Activated T-helper 1 cell treated with Interleukin-2 at 50 U/mL for 16 hours (primary cell): ENCODE data around the gene DBX1.
A peak's percentile ranks its signal among the peaks of the same experiment; 100 is the strongest.
"Not testable (repeated sequence)": the region's sequence is repeated elsewhere in the genome, so short reads cannot be mapped to it uniquely, and the experiment has no call there.

ENCODE experiments used
- DNase-seq: peaks from one replicate; pipeline ENCODE4 v3.0.0-alpha.2; 2020; ENCODE audit warnings: low read depth

DBX1 gene

DNA sequence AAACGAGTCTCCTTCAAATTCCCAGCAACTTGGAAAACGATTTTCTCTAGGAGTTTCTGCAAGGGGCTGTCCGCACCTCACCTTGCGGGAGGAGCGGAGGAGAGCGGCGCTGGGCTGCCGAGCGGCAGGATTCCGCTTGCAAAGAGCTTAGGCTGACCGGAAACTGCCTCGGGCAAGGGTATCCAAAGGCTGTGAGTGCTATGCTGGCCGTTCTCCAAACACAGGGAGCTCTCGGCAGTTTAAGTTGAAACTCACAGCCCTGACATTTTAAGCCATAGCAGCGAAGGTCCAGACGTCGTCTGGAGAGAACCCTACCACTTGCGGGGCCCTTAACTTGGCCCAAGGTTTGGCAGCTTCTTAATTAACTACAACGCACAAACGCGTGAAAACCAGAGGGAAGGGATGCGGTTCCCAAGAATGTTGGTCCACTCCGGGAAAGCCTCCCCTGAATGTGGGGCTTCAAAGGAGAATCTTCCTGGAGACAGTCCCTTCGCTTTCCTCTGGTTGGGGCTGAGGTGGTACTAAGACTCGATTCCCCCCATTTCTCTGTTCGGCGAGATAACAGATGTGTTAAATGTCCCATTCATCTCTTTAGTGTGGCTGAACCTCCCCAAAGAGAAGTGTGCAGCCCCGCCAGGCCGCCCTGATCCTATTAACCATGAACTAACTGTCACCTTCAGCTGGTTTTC is 1.1 kb upstream of the DBX1 start:
- DNase-seq: no peak

DNA sequence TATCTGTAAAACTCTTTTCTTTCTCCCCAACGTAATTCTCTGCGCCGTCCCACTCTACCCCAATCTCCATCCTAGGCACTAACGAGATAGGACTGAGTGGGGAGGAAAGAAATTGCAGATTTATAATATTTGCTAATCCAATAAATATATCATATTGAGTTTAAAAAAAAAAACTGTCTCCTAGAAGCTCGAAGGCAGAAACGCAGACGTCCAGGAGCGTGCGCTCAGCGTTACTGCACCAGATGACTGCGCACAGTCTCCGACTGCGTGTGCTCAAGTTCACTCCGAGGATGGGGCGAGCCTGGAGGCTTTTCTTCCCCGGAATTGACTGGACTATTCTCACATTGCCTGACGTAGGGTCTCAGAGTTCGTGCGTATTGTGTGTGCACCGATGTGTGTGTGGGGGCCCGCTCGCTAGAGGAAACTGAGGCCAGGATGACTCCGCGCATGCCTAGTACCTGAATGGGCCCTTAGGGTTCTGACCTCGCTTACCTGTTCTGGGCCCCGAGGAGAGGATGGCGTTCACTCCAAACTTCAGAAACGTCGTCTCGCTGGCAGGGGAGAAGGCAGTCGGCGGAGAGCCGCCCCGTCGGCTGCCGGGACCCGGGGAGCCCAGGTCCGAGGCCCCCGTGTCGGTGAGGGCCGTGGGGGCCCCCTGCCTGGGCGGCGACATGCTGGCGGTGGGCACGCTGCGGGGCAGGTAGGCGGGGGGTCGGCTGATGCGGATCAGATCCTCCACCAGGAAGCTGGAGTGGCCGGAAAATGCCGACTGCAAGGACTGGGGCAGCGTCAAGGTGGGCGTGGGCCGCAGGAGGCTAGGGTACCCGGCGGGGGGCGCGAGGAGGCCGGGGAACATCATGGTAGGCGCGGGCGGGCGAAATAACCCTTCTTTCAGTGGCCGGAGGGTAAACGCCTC is 551 bp downstream of the DBX1 start:
- no peak for DNase-seq

DNA sequence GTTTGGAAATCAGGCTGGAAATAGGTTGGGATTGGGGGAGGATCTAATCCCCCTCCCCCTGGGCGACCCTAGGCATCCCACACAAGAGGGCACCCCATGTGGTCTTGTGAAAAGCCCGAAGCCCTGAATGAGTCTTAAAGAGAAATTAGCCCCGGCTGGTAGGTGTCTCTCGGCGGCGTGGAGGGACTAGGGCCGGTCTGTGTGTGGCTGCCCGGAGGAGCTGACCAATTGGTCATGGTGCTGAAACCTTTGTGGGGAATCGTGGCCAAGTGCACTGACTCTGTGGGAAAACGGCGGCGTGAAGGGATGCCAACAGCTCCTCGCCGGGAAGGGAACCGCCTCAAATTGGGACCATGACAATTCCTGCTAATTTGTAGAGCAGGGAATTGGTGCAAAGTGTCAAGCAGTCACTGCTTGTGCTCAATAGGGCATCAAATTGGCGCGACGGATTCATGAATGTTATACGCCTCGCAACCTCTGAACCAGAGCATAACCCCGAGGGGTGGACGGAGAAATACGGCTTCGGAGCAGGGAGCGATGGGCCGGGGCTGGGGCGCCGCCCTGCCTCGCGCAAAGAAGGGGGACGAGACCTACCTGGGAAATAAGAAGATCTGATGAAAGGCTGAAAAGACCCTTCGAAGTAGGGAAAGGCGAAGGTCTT is 1.5 kb downstream of the DBX1 start:
- no peak for DNase-seq

DNA sequence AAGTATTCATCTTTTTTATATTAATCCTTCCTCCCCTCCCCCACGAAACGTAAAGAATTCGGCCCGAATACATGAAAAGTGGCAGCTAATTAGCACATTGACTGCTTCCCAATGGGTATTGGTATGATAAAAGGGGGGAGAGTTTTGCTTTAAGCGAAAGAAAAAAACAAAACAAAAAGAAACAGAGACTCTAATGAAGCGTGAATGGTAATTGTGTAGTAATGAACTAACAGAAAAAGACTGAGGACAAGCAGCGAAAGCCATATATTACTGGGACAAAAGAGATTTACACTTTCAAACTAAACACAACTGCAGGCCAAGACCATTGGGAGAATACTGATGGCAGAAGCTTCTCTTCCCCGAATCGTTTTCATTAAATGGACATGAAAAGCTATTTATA is 2.5 kb downstream of the DBX1 start:
- DNase-seq: no peak

DNA sequence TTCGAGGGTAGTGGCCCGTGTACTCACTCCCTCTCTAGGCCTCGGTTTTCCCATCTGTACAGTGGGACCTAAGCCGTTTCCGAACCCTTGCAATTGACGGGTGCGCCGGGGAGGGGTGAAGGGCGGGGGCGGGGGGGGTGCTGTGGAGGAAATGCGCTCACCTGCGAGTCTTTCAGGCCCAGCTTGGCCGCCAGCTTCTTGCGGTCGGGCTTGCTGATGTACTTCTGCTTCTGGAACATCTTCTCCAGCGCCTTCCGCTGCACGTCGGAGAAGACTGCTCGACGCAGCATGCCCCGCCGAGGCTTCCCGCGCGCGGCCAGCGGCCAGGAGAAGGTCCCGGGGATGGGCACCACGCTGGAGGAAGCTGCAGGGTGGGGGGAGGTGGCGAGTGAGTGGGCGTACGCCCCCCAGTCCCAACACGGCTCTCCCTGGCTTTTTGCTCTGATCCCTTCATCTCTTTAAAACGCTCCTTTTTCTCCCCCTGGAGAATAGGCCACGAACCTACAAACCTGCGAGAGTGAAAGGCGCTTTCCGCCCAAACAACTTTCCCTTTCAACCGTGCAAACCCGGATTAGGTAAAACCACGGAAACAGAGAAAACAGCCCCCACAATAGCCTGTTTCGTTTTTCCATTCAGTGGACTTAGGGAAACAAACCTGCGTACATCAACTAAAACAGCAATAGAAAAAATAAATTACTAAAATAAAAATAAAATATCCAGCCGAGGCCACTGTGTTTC is 3.2 kb downstream of the DBX1 start:
- peak; percentile 23 for DNase-seq

DNA sequence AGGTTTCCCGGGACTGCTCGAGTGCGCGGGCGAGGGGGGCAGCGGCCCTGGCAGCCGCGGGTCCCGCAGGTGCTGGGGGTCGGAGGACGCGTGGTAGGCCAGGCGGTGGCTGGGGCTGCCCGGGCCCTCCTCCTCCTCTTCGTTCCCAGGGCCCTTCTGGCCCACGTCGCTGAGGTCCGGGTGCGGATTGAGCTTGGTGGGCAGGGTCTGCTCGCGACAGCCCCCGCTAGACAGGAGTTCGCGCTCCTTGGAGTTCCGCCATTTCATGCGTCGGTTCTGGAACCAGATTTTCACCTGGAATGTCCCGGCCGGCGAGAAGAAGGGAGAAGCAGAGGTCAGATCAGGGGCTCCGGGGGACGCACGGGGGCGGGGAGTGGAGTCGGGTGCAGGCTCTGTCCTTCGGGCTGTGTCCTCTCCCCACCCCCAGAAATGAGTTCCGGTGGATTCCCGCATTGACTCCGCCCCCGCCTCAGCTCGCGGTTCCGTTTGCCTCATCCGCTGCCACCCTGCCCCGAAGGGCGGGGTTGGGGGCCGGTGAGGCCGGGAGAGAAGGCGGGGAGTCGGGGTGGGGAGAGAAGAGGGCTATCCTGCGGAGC is 3.9 kb downstream of the DBX1 start:
- DNase-seq: peak; percentile 51

DNA sequence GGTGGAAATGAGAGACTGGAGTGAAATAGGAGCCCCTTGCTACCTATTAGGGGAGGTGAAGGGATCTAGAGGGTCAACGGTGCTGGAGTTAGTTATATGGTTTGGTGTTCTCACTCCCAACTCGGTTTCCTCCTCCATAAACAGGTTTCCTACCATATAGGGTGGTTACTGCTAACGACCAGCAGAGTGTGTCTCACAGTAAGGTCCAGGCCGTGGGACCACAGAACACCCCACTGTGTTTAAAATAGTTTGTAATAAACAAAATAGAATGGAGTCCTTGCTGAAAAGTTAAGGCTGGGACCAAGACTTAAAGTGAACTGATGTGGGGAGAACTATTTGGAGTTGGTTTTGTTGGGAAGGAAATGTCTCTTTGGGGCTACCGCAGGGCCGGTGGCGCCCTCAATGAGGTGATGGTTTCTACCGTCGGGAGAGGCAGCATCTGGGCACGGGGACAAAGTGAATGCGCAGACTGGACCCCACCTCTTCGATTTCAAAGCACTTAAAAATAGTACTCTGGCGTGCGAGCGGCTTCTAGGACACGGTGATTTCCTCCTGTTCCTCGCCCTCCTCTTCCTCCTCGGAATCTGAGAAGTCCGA is 4.5 kb downstream of the DBX1 start:
- DNase-seq: no peak

DNA sequence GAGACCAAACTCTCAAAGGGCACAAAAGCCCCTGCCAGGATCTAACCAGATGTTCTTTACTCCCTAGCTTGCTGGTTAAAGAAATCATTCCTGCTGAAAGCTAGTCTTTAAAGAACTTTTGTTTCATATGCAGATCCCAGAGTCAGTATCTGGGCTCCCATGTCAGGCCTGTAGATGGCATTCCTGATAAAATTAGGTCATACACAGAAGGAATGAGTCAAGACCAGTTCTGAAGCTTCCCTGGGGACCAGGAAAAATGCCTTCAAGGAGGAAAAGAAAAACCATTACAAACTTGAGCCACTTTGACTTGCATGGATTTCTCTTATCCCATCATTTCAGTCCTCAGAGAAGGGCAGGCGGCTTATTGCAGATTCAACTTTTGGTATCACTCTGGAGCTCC is 5.9 kb downstream of the DBX1 start:
- no peak for DNase-seq

DNA sequence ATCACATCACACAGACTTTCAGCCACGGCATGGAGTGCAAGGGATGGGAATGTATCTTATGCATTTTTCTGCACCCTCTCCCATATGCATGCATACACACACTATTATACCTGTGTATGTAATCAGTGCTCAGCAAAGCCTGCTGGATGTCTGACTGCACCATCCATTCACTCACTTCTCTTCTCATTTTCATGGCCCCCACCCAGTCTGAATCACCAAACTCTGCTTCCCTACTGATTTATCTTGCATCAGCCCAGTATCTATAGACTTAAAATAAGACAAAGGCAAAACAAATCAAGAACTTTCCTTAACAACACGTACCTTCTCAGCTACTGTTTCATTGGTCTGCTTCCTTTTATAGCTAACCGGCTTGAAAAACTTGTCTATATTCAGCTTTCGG is 21.6 kb downstream of the DBX1 start:
- no peak for DNase-seq

DNA sequence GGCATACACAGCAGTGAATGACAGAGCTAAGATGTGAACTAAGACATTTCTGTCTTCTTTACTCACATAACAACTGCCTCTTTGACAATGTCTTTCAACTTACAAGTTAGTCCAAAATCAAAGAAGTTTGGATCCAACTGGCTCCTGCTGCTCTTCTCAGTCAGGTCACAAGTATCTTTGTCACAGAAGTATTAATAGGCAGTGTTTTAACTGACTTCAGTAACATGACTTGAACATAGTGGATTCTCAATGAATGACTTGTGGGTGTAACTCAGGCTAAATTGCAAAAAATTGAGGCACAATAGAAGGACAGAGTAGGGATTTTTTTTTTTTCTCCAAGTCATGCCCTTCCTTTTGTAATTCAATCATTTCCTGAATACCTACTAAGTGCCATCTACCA is 22.6 kb downstream of the DBX1 start:
- DNase-seq: no peak

DNA sequence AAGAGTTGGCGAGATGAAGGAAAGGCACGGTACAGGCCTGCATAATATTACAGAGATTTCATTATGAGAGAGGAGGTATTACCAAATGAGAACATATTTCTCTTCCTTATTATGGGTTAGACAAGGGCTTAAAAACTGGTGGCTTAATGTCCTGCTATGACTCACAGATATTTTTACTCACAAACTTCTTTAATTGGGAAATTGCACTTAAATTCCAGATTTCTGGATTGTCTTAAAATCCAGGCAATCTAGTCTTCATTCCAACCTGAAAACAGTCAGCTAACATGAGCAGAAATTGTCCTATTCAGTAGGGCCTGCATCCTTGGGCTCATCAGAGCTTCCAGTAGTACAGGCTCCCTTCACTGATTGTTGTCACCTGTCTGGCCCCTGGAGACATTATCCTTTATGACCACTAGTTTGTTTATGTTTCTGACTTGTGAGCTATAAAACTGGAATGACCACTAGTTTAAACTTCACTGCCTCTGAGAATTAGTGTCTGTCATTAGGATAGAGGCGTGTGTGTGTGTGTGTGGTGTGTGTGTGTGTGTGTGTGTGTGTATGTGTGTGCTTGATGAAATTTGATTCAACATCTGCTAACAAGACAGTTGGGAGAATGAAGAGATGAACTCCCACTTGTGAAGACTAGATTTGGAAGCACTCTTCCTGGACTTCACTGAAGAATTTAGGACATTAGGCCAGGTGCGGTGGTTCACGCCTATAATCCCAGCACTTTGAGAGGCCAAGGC is 25.1 kb downstream of the DBX1 start:
- DNase-seq: no peak

DNA sequence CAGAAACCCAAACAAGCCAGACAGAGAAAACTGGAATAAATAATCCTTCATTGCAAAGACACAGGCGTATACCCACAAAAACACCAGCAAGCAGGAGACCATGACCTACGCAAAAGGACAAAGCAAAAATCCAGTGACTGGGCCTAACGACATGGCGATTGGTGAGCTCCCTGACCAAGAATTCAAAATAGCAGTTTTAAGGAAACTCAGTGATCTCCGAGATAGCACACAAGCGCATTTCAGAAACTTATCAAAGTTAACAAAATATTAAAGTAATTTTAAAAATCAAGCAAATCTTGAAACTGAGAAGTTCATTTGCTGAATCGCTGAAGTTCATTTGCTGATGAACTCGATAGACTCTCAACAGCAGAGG is 27.6 kb downstream of the DBX1 start:
- DNase-seq: no peak

DNA sequence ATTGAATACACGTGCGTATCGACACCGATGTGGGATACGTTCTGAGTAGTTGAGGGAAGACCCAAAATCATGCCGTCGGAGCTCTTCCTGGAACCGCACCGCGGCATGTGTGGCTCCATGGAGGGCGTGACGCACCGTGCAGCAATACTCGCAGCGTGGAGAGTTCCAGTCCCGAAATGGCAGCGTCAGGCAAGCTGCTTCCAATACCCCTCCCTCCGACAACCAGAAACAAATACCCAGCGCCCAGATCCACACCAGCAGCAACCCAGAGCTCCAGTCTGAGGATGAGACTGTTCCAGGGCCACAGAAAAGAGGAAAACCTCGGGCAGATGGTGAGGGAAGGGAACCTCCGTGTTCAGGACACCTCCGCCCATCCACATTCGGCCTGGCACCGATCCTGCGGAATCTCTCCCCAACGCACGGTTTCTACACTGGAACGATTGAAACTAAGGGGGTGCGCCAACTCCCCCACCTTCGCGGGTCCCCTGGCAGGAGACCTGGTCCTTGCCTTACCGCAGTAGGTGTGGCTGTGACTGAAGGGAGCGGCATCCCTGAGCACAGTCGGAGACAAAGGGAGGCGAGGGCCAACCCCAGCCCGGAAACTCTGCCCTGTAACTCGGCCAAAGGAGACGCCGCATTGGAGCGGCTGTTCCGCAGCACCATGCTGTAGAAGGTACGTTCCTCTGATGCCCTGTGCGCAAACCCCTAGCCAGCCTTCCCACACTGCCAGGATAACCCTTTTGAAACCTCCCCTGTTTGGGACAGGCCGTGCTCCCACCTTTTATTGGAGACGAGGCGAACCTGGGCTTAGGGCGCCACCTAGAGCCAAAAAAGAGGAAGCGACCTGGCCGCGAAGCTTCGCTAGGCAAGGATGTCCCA is 28.2 kb downstream of the DBX1 start:
- DNase-seq: no peak

DNA sequence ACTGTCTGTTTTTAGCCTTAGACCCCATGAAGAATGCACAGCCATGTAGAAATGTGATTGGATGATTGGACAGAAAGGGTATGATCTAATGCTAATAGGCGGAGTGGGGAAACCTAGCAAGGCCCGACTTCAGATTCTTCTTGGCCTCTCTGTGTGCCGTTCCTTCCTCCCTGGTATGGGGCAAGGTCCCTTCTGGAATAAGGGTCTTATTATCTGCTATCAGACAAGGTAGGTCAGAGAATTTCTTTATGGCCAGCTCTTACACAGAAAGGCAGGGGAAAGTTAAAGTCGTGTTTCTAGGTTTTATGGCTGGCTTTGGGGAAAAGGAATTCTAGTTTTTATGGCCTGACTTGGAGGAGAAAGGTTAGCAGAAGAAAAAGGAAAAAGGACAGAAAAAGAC is 30.6 kb downstream of the DBX1 start:
- DNase-seq: no peak

DNA sequence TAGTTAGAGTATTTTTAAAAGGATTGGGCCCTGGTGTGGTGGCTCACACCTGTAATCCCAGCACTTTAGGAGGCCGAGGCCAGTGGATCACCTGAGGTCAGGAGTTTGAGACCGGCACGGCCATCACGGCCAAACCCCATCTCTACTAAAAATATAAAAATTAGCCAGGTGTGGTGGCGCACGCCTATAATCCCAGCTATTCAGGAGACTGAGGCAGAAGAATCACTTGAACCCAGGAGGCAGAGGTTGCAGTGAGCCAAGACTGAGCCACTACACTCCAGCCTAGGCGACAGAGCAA is 31.8 kb downstream of the DBX1 start:
- DNase-seq: not testable (repeated sequence)

DNA sequence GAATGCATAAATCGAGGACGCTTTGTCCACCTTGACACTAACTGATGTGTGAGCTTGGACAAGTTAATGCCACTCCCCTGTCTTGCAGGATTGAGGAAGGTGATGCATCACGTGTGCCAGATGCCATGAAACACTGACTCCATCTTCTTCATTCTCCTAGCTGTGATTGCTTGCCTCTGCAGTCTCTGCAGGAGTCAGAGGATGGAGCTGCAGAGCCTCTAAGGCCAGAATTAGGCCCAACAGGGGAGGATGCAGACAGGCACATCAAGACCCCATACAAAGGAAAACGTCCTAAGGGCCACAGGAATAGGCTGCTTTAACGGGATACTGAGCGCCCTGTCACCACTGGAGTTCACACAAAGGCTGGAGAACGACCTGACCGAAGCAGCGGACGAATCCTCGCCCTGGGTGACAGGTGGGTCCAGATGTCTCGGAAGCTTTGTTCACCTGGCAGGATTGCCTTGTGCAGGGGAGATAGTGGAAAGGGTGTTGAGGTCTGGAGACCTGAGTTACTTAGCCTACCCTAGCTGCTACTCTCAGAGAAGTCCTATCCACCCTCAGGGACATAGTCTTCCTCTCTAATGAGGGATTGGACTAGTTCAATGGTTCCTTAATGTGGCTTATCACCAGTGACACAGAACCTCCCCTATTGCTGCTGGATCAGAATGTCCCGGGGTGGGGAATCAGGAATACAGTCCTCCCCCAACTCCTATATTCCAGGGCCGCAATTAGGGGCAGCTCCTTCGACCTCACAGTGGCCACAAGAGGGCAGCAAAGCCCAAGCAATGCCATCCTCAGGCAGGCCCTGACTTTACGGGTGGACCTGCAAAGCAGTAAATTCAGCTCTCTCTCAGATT is 32.4 kb downstream of the DBX1 start:
- peak; percentile 58 for DNase-seq

DNA sequence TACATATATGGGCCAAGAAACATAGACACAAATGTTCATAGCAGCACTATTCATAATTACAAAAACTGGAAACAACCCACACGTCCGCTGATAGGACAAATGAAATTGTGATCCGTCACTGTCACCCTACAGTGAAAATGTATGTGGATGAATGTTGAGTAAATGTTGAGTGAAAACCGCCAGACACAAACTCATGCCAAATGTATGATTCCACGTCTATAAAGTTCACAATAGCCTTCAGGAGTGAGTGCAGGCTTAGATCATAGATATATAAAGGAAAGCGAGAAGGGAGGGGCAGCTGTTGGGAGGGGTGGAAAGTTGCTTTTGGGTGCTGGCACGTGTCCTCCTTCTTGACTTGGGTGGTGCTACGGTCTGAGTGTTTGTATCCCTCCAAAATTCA is 33.6 kb downstream of the DBX1 start:
- DNase-seq: no peak

DNA sequence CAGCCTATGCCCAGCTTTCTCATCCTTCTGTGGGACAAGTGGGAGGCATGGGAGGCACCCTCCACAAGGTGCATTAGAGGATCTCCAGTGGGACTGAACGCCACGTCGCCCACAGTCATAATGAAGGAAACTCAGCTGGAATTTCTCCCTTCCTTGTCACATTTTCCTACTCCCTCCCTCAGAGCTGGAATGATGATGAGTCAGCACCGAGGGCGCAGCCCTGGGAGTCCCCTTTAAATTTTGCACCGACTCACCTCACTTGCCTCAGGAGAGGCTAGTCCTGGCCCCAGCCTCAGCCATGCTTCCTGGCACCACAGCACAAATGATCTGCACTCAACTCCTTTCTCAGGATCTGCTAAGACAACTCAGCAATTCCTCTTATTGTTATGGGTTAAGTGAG is 34.3 kb downstream of the DBX1 start:
- DNase-seq: no peak

DNA sequence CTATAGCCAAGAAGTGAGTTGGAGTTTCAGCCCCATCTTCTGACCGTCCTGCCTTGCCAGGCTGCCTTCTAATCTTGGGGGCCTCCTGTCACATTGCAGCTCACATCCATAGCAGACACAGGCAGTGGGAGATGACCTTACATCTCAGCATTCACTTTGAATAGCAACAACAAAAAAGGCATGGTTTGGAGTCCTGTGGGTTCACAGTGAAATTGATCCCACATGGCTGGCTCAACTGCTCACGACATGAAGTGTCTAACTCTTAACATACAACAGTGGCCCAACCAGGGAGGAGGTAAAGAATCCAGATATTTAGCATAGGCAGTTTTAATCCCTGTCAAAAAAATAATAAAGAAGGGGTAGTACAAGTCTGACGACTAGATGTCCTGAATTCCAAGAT is 38.1 kb downstream of the DBX1 start:
- DNase-seq: no peak
